Muscle of leg (tissue), 11 donors: ENCODE data around the gene OSBPL3. TPM values are rescaled to one million over a fixed set of nuclear protein-coding genes. Genes with fewer than 3 reads are reported as not detected.

Source experiments
- DNase-seq: peaks from one replicate; pipeline ENCODE4 v3.0.0; 2013
- H3K27ac ChIP-seq: one replicate; pipeline ENCODE4 v1.5.1; 2013; ENCODE audit warnings: mild to moderate bottlenecking, low read length, control low read depth
- H3K27me3 ChIP-seq: one replicate; pipeline ENCODE4 v1.6.1; 2013; ENCODE audit warnings: low read length; ENCODE audit not compliant: control insufficient read depth, insufficient read depth
- H3K36me3 ChIP-seq: one replicate; pipeline ENCODE4 v1.6.1; 2013; ENCODE audit warnings: low read length; ENCODE audit not compliant: control insufficient read depth, insufficient read depth
- H3K4me1 ChIP-seq: one replicate; pipeline ENCODE4 v1.6.1; 2013; ENCODE audit warnings: low read length; ENCODE audit not compliant: control insufficient read depth, insufficient read depth
- H3K4me3 ChIP-seq: one replicate; pipeline ENCODE4 v1.5.1; 2013; ENCODE audit warnings: low read length, control low read depth
- H3K9me3 ChIP-seq: replicated peaks from 2 replicates; pipeline ENCODE4 v1.6.1; 2013; ENCODE audit warnings: low read depth, low read length; ENCODE audit not compliant: control insufficient read depth
- WGBS: methylation state at CpG from one replicate; pipeline ENCODE4 v1.1.5; 2013; ENCODE audit warnings: missing lambda C conversion rate; ENCODE audit not compliant: insufficient coverage; 5-methylcytosine and 5-hydroxymethylcytosine counted together
- polyA plus RNA-seq, 8 donors: library from polyadenylated mRNA; unstranded; fragments of 120-200 nt; gene quantifications; one replicate each; pipeline versions ENCODE4 v1.2.1 to v1.2.3, GENCODE V29; 2013; ENCODE audit warnings: inconsistent platforms in 1 of 8, low replicate concordance in 1 of 8; ENCODE audit not compliant: insufficient read length in 8 of 8, insufficient read depth in 1 of 8
- total RNA-seq: library from RNA; stranded (reverse); fragments of 120-200 nt; gene quantifications from one replicate; pipeline ENCODE4 v1.2.4, GENCODE V29; 2013

OSBPL3 gene
- total and polyA plus RNA-seq, 9 donors, result 2.4 to 5.1 (median 3.7) TPM

DNA sequence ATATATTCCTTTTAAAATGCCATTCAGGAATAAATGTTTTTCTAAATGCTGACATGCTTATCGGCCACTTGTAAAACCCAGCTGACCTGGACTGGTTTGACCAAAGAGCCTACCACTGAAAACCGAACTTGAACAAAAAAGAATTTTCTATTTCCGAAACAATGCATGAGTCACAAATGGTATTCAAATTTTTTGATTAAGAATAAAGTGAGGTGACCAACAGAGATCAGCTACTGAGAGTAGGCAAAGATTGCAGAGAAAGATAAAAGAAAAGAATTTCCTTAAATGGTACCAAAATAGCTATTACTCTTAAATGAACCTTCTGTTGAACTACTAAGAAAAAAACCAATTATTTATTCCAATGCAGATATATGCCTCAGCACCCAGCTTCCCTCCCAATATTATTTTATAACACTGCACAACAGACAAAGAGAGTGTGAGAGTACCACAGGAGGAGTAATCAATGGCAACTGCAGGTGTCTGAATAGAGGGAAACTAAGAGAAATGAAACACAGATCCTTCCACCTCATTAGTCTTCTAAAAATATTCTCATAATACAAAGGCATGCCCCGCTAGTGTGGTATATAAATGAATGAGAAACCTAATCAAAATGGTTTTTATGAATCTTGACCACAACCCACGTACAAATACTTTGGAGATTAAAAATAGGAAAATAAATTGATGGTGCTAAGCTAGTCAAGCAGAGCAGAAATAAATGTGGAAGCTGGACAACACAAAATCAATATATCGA is 20.1 kb downstream of the OSBPL3 start:
- Histone ChIP-seq H3K4me1 (no peaks in the 10 kb centered on the region), H3K27ac (no peak overlapping the region)
- WGBS, result 100% methylated on average over 1 of the region's 6 CpGs

DNA sequence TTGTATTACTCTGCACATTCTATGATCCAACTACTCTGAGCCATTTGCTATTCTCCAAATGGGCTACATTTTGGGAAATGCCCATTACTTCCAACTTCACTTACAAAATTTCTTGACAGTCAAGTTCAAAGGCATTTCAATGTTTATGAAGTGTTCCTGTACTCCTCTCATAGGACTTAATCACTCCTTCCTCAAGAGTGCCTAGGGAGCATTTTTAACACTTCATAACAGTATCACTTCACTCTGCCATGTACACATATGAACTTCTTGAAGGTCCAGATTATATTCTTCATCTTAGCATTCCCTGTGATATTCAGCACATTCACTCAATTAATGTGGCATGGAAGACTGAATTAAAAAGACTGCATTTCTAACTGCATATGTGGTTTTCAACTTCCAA is 21.6 kb downstream of the OSBPL3 start:
- H3K4me1 ChIP-seq, result no peaks in the 10 kb centered on the region
- no peaks in the 10 kb centered on the region for H3K36me3 ChIP-seq
- no peak for DNase-seq
- H3K27me3 ChIP-seq, result no peaks in the 10 kb centered on the region
- no peak overlapping the region for H3K4me3 ChIP-seq
- no peak overlapping the region for H3K27ac ChIP-seq
- H3K9me3 ChIP-seq, result no peaks in the 10 kb centered on the region

More for the DNA sequence above, 20.1 kb downstream of the OSBPL3 start:
- no peaks in the 10 kb centered on the region for H3K27me3 ChIP-seq
- no peak overlapping the region for H3K4me3 ChIP-seq
- DNase-seq, result no peak
- H3K9me3 ChIP-seq, result no peaks in the 10 kb centered on the region
- no peaks in the 10 kb centered on the region for H3K36me3 ChIP-seq

DNA sequence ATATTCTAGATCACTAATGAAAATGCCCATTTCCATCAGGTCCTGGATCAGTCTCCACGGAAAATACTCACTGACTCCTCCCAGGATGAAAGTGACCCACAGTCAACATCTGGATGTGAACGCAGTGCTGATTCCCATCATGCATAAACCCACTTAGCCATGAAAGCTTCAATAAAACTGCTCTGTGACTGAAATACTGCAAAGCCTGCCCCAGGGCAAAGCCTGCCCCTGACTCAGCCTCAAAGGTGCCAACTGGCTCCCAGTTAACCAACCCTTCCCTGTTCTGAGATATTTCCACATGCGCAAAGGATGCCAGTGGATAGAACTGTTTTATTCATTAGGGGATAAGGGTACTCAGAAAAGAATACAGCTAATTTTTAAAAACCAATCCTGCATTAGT is 24.0 kb downstream of the OSBPL3 start:
- peak; percentile 13 for DNase-seq
- no peak overlapping the region for H3K4me3 ChIP-seq
- H3K36me3 ChIP-seq, result no peaks in the 10 kb centered on the region
- H3K4me1 ChIP-seq, result no peaks in the 10 kb centered on the region
- 15% methylated on average over 2 of the region's 3 CpGs for WGBS
- no peak overlapping the region for H3K27ac ChIP-seq
- no peaks in the 10 kb centered on the region for H3K9me3 ChIP-seq
- no peaks in the 10 kb centered on the region for H3K27me3 ChIP-seq

DNA sequence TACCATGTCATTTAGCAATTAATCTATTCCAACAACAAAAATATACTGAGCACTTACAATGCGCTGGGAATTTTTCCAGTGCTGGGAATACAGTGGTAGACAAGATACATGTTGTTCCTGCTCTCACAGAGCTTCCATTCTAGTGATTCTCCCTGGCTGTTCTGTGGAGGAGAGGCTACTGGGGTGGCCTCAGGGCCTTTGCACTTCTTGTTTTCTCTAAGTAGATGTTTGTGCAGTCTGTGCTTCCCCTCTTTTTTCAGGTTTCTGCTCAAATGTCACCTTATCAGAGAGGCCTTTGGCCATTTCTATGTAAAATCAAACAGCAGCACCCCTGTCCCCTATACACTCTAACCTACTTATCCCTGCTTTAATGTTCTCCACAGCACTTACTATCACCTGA is 24.7 kb downstream of the OSBPL3 start:
- H3K4me3 ChIP-seq, result no peak overlapping the region
- H3K36me3 ChIP-seq, result no peaks in the 10 kb centered on the region
- DNase-seq, result no peak
- no peaks in the 10 kb centered on the region for H3K9me3 ChIP-seq
- WGBS, result no CpG with 5 or more reads among the region's 1 CpG
- no peaks in the 10 kb centered on the region for H3K27me3 ChIP-seq
- H3K4me1 ChIP-seq, result no peaks in the 10 kb centered on the region
- no peak overlapping the region for H3K27ac ChIP-seq

DNA sequence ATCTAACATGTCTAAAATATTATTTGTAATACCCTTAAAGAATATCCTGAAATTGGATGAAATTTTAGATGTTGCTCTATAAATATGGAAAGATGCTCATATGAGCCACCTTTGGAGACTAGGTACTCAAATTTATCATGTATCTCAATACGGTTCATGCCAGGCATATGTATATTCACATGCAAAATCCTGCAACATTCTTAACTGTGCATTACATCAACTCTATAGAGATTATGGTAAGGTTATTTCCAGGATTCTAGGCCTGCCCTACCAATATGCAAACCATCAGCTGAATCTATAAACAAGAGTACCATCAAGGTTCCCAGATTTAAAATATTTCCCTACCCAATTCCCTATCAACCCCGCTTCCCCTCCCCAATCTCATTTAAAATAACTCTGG is 27.5 kb downstream of the OSBPL3 start:
- no peaks in the 10 kb centered on the region for H3K9me3 ChIP-seq
- no peaks in the 10 kb centered on the region for H3K4me1 ChIP-seq
- H3K27me3 ChIP-seq, result no peaks in the 10 kb centered on the region
- WGBS, result no CpG with 5 or more reads among the region's 2 CpGs
- H3K36me3 ChIP-seq, result no peaks in the 10 kb centered on the region
- no peak for DNase-seq
- no peak overlapping the region for H3K27ac ChIP-seq
- H3K4me3 ChIP-seq, result no peak overlapping the region

DNA sequence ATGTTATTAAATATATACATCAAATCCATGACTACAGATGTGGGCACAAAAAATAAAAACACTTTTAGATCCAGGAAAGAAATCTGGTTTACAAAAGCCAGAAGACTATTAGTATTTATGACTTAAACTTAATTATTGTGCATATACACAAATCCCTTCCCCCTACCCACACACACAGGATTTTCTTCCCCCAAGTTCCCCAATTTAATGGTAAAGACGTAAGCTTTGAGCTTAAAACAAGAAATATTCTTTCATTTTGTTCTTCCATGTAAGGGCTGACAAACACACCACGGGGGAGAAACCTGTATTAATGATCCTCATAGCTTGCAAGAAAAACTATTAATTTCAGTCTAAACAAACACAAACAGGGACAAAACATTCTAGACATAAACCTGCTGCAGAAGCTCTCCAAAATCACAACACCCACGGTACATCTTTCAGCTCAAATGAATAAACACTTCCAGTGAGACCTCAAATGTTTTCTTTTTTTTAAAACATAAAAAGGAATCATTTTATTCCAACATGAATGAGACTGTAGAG is 28.5 kb downstream of the OSBPL3 start:
- H3K27ac ChIP-seq, result no peak overlapping the region
- no peaks in the 10 kb centered on the region for H3K36me3 ChIP-seq
- no peaks in the 10 kb centered on the region for H3K9me3 ChIP-seq
- no peak overlapping the region for H3K4me3 ChIP-seq
- no peaks in the 10 kb centered on the region for H3K4me1 ChIP-seq
- 60% methylated on average over 1 of the region's 3 CpGs for WGBS
- no peak for DNase-seq
- H3K27me3 ChIP-seq, result no peaks in the 10 kb centered on the region

DNA sequence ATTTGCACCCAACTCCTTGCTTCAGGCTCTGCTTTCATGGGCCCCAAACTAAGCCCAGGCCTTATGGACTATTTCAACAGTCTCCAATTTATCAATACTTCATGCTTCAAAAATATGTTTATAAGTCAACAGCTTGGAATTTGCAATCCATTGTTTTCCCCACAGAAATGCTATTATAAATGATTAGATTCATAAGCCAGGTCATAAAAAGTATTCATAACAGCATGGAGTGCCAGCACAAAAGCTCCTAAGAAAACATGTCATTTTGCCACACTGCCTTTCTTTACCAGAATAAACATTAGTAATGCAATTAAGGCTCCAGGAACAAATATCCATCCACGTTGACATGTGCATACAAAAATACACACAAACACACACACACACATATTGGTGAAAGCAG is 30.1 kb downstream of the OSBPL3 start:
- Histone ChIP-seq H3K4me3 (no peak overlapping the region), H3K27me3 (no peaks in the 10 kb centered on the region), H3K4me1 (no peaks in the 10 kb centered on the region), H3K36me3 (no peaks in the 10 kb centered on the region), H3K27ac (no peak overlapping the region), H3K9me3 (no peaks in the 10 kb centered on the region)
- WGBS, result 80% methylated on average over 1 of the region's 1 CpG
- no peak for DNase-seq

DNA sequence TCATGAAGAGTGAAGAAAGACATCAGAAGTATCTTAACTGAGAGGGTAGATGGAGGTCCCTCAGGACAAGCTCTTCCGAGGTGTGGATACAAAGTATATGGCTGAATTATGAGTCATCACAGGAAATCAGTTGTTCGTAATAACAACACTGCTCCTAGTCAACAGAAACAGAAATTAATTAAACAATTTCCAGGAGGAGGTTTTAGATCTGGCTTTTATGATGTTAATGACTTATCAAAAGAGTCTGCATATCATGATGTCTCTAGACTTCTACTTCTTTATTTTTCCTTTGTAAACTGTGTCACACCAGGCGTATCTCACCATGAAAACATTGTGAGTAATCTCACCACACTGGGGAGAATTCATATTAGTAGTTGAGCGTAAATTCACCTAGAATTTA is 31.2 kb downstream of the OSBPL3 start:
- no peaks in the 10 kb centered on the region for H3K4me1 ChIP-seq
- H3K9me3 ChIP-seq, result no peaks in the 10 kb centered on the region
- no peak overlapping the region for H3K27ac ChIP-seq
- no peak overlapping the region for H3K4me3 ChIP-seq
- DNase-seq, result no peak
- H3K36me3 ChIP-seq, result no peaks in the 10 kb centered on the region
- H3K27me3 ChIP-seq, result no peaks in the 10 kb centered on the region
- no CpG with 5 or more reads among the region's 4 CpGs for WGBS

DNA sequence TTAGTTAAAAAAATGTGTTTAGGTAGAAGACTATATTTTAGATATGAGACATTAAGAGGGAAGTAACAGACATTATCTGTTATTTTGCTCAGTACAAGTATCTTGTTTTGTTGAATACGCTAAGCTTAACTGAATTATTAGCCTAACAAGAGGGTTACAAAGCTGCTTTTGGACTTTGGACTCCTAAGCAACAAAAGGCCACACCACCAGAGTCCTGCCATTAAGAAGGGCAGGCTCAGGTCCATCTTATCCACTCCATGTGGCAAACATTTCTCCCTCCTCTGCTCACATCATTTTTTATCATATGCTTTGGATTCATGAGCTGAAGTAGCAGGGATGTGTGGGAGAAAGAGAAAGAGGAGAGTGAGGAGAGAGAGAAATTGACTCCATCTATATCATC is 33.5 kb downstream of the OSBPL3 start:
- H3K4me3 ChIP-seq, result no peak overlapping the region

DNA sequence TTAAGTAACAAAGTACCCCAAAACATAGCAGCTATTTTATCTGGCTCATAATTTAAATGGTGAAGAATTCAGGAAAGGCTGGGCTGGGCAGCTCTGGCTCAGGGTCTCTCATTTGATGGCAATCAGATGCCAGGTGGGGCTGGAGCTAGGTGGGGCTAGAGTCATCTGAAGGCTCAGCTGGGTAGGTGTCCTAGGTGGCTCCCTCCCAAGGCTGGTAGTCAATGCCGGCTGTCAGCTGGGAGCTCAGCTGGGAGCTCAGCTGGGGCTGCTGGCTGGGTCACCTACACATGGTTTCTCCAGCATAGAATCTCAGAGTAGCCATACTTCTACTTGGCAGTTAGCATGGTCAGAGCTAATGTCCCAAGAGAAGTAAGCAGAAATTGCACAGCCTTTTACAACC is 34.1 kb downstream of the OSBPL3 start:
- H3K9me3 ChIP-seq, result no peaks in the 10 kb centered on the region
- no peaks in the 10 kb centered on the region for H3K36me3 ChIP-seq
- no CpG with 5 or more reads among the region's 1 CpG for WGBS
- no peak overlapping the region for H3K27ac ChIP-seq
- no peaks in the 10 kb centered on the region for H3K4me1 ChIP-seq
- H3K4me3 ChIP-seq, result no peak overlapping the region
- no peaks in the 10 kb centered on the region for H3K27me3 ChIP-seq
- no peak for DNase-seq

More for the DNA sequence above, 33.5 kb downstream of the OSBPL3 start:
- no peak for DNase-seq
- H3K9me3 ChIP-seq, result no peaks in the 10 kb centered on the region
- H3K27me3 ChIP-seq, result no peaks in the 10 kb centered on the region
- H3K36me3 ChIP-seq, result no peaks in the 10 kb centered on the region
- no CpG with 5 or more reads among the region's 1 CpG for WGBS
- no peak overlapping the region for H3K27ac ChIP-seq
- no peaks in the 10 kb centered on the region for H3K4me1 ChIP-seq
